Spleen (tissue), 11 donors: ENCODE results near the gene SRPK1. TPM values are rescaled to one million over a fixed set of nuclear protein-coding genes. Genes with fewer than 3 reads are reported as not detected.
"Not testable (repeated sequence)": the region's sequence is repeated elsewhere in the genome, so short reads cannot be mapped to it uniquely, and the experiment has no call there.

Source experiments
- DNase-seq: peaks from one replicate; pipeline ENCODE4 v3.0.0-alpha.2; 2020
- H3K27ac ChIP-seq, 8 donors: fragments of 200-600 bp; sonication (generic) in 7 of 8; 1 replicate in 4 of 8; 2 replicates in 4 of 8; pipeline versions ENCODE4 v1.5.0 to v1.8.0; 2016 to 2021; ENCODE audit warnings: inconsistent platforms in 4 of 8, mild to moderate bottlenecking in 4 of 8, moderate library complexity in 1 of 8
- H3K27me3 ChIP-seq, 7 donors: fragments of 200-600 bp; sonication (generic) in 6 of 7; replicated peaks in 1 of 7; 1 replicate in 4 of 7; 2 replicates in 3 of 7; pipeline versions ENCODE4 v1.5.0 to v1.8.0; 2016 to 2021; ENCODE audit warnings: inconsistent platforms in 3 of 7, mild to moderate bottlenecking in 1 of 7
- H3K36me3 ChIP-seq, 6 donors: fragments of 200-600 bp; sonication (generic) in 5 of 6; 1 replicate in 4 of 6; 2 replicates in 2 of 6; pipeline versions ENCODE4 v1.5.0 to v1.8.0; 2016 to 2021; ENCODE audit warnings: inconsistent platforms in 2 of 6
- H3K4me1 ChIP-seq, 6 donors: fragments of 200-600 bp; sonication (generic) in 5 of 6; 1 replicate in 3 of 6; 2 replicates in 3 of 6; pipeline versions ENCODE4 v1.5.0 to v1.8.0; 2016 to 2021; ENCODE audit warnings: inconsistent platforms in 3 of 6
- H3K4me3 ChIP-seq, 8 donors: fragments of 200-600 bp; sonication (generic) in 7 of 8; 1 replicate in 4 of 8; 2 replicates in 4 of 8; pipeline versions ENCODE4 v1.5.0 to v1.8.0; 2016 to 2021; ENCODE audit warnings: inconsistent platforms in 4 of 8, mild to moderate bottlenecking in 4 of 8, moderate library complexity in 2 of 8
- H3K9me3 ChIP-seq, 8 donors: fragments of 200-600 bp; sonication (generic) in 7 of 8; 1 replicate in 4 of 8; 2 replicates in 4 of 8; pipeline versions ENCODE4 v1.5.0 to v1.8.0; 2016 to 2021; ENCODE audit warnings: inconsistent platforms in 4 of 8
- CTCF ChIP-seq, 11 experiments: fragments of 200-600 bp in 7 of 11; fragments of 450-650 bp in 4 of 11; sonication (generic) in 4 of 11; IDR thresholded peaks in 8 of 11; conservative IDR thresholded peaks in 3 of 11; 1 replicate in 7 of 11; 2 replicates in 4 of 11; pipeline versions ENCODE4 v1.4.0 to v1.8.0; 2016 to 2021; ENCODE audit warnings: antibody characterized with exemption in 11 of 11, inconsistent platforms in 4 of 11, mild to moderate bottlenecking in 1 of 11
- POLR2A ChIP-seq, 3 donors: fragments of 450-650 bp; IDR thresholded peaks; one replicate each; pipeline ENCODE4 v1.5.1; 2017; ENCODE audit warnings: antibody characterized with exemption in 3 of 3, mild to moderate bottlenecking in 1 of 3
- POLR2AphosphoS5 ChIP-seq, 3 donors: sonication (generic); formaldehyde crosslinking; IDR thresholded peaks; one replicate each; pipeline ENCODE4 v1.5.1; 2017; ENCODE audit warnings: antibody characterized with exemption in 3 of 3
- WGBS, 5 donors: extraction: QIAGEN DNeasy Blood & Tissue Kit in 3 of 5; methylation state at CpG; one replicate each; pipeline versions ENCODE4 v1.1.5 to v1.1.7; 2013 to 2018; 5-methylcytosine and 5-hydroxymethylcytosine counted together
- intact Hi-C: fragments of 100-400 bp; cut with DNase I; formaldehyde crosslinking; loops from one replicate; pipeline ENCODE4 v1.15.0; 2023; ENCODE audit warnings: low total_unique reads
- polyA plus RNA-seq, 3 donors: library from polyadenylated mRNA; stranded (reverse); fragments of 200-250 nt; gene quantifications; one replicate each; pipeline ENCODE4 v1.2.1, GENCODE V29; 2013
- total RNA-seq, 7 donors: library from RNA; depleted of rRNA in 3 of 7; stranded (reverse); fragments of >200 nt in 3 of 7; fragmentation: NEBNext Ultra II Directional in 4 of 7; extraction: Animal tissue kit (Norgen Biotek cat#: 25700) in 4 of 7; gene quantifications; one replicate each; pipeline versions ENCODE4 v1.1.0 to v1.2.1, GENCODE V29; 2016 to 2021
- donor health status: healthy with polysubstance abuse.
- donor health status: DM: no; HTN: no; CAD: no; lungs with moderate emphysema.
- donor health status: DM: no; HTN: no; CAD: no.
- donor health status: Bipolar disorder and iron deficiency.
- donor health status: healthy.
- donor health status: DM: no; HTN: no; CAD: no.
- donor health status: DM: yes; HTN: yes; CAD: no.

Gene SRPK1
- total and polyA plus RNA-seq, 10 donors = 8.8 to 140 (median 57.8) TPM

DNA sequence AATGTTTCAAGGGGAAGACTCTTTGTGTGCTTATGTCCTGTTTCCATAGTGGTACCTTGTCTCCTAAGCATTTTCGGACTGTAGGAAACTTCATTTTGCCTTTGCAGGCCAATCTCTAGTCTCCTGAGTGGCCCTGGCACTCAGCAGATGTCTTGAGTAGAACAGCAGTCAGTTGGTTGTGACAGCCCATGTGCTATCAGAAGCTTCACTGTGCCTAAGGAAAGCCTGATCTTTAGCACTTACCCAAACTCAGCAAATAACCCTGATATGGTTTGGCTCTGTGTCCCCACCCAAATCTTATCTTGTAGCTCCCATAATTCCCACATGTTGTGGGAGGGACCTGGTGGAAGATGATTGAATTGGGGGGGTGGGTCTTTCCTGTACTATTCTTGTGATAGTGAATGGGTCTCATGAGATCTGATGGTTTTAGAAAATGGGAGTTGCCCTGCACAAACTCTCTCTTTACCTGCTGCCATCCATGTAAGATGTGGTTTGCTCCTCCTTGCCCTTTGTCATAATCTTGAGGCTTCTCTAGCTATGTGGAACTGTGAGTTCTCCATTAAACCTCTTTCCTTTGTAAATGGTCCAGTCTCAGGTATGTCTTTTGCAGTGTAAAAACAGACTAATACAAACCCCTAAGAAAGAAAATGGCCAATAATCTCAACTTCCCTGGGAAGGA is 15.9 kb upstream of the SRPK1 start:
- Histone ChIP-seq H3K27ac (no peak overlapping the region), H3K9me3 (peaks cover 0 to 6% (median 0%) of the 10 kb centered on the region in 8 donors), H3K4me3 (no peak overlapping the region), H3K36me3 (no peaks in the 10 kb centered on the region), H3K27me3 (no peaks in the 10 kb centered on the region), H3K4me1 (no peaks in the 10 kb centered on the region)
- 91 to 100% (median 94%) methylated on average over 1 of the region's 1 CpG for WGBS, 5 donors
- DNase-seq = no peak
- intact Hi-C loops = no loop called here
- no peak for TF ChIP-seq POLR2A (IDR thresholded peaks at IDR 0.05)

GRCh38 chr6:35935469-35935868 is 14.6 kb upstream of the SRPK1 start:
- H3K36me3 ChIP-seq = no peaks in the 10 kb centered on the region
- intact Hi-C loops = no loop called here
- no peak for DNase-seq
- H3K27me3 ChIP-seq = no peaks in the 10 kb centered on the region
- H3K4me1 ChIP-seq = no peaks in the 10 kb centered on the region
- H3K4me3 ChIP-seq = no peak overlapping the region
- no peak for TF ChIP-seq POLR2AphosphoS5 (IDR thresholded peaks at IDR 0.05)
- TF ChIP-seq CTCF (IDR thresholded peaks at IDR 0.05 in 8 of 11, conservative IDR thresholded peaks at IDR 0.05 in 3 of 11) = no peak
- TF ChIP-seq POLR2A (IDR thresholded peaks at IDR 0.05) = no peak
- no peak overlapping the region for H3K27ac ChIP-seq
- 61 to 74% (median 67%) methylated on average over 5 of the region's 5 CpGs for WGBS, 5 donors
- peaks cover 0 to 5% (median 0%) of the 10 kb centered on the region in 8 donors for H3K9me3 ChIP-seq

DNA sequence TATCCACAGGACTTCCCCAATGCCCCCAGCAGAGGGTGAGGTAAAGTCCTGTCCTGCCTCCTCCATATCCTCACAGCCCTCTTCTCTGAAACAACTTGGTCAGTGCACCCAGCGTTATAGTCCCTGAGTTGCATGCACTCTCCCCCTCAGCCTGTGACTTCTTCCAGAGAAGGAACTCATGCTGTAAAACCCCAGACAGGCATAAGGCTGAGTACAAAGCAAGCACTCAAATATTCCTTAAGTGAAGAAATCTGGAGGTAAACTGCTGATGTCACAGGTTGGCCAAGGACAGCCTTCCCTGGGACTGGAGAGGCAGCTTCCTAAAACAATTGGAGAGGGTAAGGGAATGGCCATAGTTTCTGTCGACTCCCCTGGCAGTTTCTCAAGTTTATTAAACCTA is 12.9 kb upstream of the SRPK1 start:
- Histone ChIP-seq H3K27ac (no peak overlapping the region), H3K36me3 (no peaks in the 10 kb centered on the region), H3K9me3 (no peaks in the 10 kb centered on the region), H3K4me1 (no peaks in the 10 kb centered on the region), H3K4me3 (no peak overlapping the region), H3K27me3 (no peaks in the 10 kb centered on the region)
- intact Hi-C loops = no loop called here
- no peak for DNase-seq
- 59 to 67% (median 64%) methylated on average over 2 of the region's 2 CpGs for WGBS, 5 donors
- TF ChIP-seq CTCF (IDR thresholded peaks at IDR 0.05 in 8 of 11, conservative IDR thresholded peaks at IDR 0.05 in 3 of 11) = no peak
- no peak for TF ChIP-seq POLR2A (IDR thresholded peaks at IDR 0.05)
- no peak for TF ChIP-seq POLR2AphosphoS5 (IDR thresholded peaks at IDR 0.05)

GRCh38 chr6:35931873-35932272 is 11.0 kb upstream of the SRPK1 start:
- H3K27me3 ChIP-seq, H3K4me1 ChIP-seq, H3K9me3 ChIP-seq, H3K27ac ChIP-seq, H3K36me3 ChIP-seq, DNase-seq, H3K4me3 ChIP-seq, intact Hi-C loops: not testable (repeated sequence)
- WGBS, 5 donors = 71 to 86% (median 83%) methylated on average over 9 to 10 of the region's 10 CpGs

GRCh38 chr6:35931120-35931561 is 10.2 kb upstream of the SRPK1 start:
- H3K9me3 ChIP-seq = no peaks in the 10 kb centered on the region
- no peak overlapping the region for H3K27ac ChIP-seq
- WGBS, 5 donors = 92 to 97% (median 94%) methylated on average over 14 to 30 of the region's 30 CpGs
- no peaks in the 10 kb centered on the region for H3K36me3 ChIP-seq
- DNase-seq = no peak
- no peak for TF ChIP-seq POLR2A (IDR thresholded peaks at IDR 0.05)
- no peak for TF ChIP-seq POLR2AphosphoS5 (IDR thresholded peaks at IDR 0.05)
- no peak for TF ChIP-seq CTCF (IDR thresholded peaks at IDR 0.05 in 8 of 11, conservative IDR thresholded peaks at IDR 0.05 in 3 of 11)
- no peaks in the 10 kb centered on the region for H3K4me1 ChIP-seq
- H3K27me3 ChIP-seq = no peaks in the 10 kb centered on the region
- no peak overlapping the region for H3K4me3 ChIP-seq
- intact Hi-C loops = no loop called here
